ENCODE results near the gene NME9.

NME9 gene

DNA sequence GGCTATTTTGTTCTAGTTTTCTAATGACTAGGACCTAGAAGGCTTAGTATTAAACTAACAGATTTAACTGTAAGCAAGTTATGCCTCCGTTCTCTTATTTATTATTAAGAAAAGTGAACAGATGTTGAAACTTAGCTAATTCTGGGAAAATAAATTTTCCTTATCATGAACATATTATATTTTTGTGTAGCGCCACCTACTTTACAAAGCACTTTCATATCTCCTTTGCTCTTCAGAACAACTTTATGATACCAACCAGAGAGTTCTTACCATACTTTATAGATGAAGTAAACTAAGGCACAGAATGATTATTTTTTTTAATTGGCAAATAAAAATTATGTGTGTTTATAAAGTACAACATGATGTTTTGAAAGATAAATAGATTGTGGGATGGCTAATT lies 59.4 kb downstream of the NME9 start:
- no peak for DNase-seq

DNA sequence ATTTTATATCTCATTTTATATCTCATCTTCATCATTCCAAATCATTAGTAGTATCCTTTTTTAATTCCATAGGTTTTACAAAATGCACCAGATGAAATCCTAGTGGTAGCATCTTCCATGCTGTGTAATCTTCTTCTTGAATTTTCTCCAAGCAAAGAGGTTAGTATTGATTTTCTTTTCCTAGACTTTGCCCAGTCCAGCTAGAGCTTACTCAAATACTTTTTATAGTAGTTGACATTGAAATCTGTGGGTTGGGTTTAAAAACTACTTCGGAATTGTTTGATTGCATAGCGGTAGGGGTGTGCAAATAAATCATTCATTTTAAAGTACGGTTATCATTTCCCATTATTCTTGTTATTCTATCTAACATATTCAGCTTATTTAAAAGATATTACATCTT lies 62.6 kb downstream of the NME9 start:
- no peak for DNase-seq

DNA sequence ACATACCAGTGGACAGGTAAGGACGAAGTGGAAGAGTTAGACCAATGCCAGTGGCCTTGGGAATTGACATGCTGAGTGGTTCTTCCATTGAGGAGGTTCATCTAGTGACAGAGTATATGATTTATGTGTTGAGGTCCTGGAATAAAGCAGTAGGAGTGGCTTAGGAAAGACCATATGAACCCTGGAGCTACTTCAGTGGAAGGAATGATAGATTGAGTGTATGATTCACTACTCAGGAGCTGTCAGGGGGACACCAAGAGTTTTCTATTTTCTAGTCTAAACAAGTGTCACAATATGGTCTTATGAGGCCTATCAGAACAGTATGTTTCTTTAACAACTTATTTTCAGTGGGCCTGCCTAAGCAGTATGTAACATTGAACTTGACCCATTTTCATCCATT lies 63.9 kb downstream of the NME9 start:
- DNase-seq = no peak

DNA sequence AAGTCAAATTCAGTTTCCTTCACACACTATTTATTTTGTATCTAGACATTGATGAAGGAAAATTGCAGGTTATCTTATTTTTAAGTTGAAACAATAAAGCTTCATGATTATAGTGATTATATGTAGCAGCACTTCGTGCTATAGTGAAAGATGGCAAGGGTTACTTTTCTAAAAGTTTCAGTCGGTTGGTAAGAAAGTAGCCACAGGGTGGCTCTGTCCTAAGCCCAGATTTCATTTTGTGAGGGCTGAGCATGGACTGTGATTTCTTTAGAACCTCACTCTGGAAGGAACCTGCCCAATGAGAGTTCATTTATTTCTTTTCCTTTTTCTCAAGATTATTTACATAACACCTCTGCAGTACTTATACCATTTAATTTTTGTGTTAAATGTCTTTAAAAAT lies 66.5 kb downstream of the NME9 start:
- DNase-seq = no peak

DNA sequence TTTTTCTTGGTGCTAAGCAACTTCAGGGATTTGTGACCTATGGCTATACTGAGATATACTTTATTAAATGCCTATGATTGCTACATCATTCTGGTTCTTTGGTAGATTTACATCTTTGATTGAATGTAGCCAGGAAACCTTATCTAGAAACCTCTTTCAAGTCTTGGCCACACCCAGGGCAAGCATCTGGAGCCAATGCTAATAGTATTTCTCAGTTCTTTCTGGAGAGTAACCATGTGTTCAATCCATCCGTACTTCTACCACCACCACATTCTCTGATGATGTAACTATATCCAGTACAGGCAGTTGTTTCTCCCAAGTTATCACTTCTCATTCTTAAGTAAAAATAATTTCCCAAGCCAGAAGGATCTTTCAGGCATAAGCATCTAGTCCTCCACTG lies 69.0 kb downstream of the NME9 start:
- DNase-seq = no peak

DNA sequence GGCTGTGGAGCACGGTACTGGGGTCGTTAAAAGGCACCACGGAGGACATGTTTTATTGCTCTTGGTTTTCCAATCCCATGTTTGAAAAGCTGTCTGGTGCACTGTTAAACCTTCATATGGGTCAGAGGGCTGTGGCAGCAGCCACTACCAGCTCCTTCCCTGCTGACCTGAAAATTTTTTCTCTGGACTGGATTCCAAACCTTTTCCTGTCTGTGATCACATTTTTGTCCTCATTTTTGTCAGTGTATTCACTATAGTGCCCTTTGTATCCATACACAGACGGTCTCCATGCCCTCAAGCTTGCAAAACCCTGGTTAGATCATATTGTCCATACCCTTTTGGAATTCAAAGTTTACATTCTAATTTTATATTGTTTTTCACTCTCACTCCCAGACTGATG lies 70.5 kb downstream of the NME9 start:
- DNase-seq = no peak

DNA sequence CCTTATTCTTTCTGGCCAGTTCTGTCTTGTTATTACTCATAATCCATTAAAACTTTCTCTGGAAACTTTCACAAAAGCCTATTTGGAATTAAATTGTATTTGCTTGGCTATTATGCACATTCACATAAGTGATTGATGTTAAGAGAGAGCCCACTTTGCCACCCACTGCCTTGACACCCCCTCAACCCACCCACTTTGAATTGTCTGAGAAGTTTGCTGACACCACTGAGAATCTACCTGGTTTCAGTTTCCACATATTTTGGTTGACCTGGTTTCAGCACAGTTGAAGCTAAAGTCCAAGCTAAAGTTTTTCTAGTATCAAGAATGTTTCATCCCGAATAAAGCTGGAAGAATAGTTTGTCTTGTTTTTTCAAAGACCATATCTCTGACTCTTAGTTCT lies 71.7 kb downstream of the NME9 start:
- DNase-seq = no peak

DNA sequence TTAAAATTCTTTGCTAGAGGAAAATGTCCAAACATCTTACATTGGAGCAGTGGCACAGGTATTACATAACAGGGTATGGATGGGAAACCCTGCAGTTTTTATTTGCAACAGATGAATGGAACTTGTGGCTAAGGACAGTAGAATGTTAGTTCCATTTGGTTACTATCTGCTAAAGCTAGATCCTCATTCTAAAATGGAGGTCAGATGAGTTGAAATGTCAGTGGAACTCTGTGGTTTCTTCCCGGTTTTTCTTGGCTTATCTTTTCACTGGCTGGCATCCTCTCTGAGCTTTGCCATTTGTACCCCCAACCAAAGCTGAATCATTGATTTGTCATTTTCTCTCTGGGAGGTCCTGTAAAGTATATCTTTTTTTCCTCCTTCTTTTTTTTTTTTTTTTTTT lies 73.6 kb downstream of the NME9 start:
- DNase-seq = no peak

DNA sequence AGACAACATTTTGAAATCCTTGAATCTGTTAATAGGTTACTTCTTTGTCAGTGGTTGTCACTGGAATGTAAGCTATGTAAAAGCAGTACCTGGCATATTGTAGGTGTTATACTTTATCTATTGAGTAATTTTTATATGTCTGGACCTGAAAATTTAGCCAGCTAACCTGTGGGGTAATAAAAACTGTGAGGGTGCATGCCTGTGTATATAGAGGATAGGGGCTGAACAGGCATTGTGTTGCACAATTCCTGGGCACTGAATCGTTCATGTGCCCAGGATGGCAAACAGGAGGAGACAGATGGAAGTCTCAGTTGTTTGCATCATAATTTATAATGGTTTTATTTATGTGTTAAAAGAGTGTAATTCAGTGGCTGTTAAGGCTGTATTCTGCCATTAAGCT lies 75.4 kb downstream of the NME9 start:
- DNase-seq = no peak

DNA sequence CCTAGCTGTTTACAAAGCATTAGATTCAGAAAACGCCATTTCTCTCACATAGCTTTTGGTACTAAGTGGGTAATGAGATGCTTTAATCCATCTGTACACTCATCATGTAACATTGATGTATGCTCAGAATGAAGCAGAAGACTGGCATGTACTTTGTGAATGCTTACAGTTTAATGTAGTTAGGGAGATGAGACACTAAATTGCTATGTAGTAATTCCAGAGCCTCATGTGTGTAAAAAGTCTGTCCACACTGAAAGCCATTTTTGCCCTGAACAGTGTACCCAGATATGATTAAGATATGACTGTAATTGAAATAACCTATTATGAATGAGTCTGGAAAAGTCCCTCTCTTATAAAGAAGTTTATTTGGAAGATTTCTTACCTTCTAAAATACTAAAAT lies 76.0 kb downstream of the NME9 start:
- no peak for DNase-seq
